NCI-H2107 treated with DMSO at 0.1 percent for 48 hours (cell line): ENCODE measurements around the gene OR5W2.
"Not testable (repeated sequence)": the region's sequence is repeated elsewhere in the genome, so short reads cannot be mapped to it uniquely, and the experiment has no call there.

ENCODE experiments used
- DNase-seq: peaks from one replicate; lab custom pipeline; 2025; ENCODE audit not compliant: unreplicated experiment; lab: John Stamatoyannopoulos, UW

OR5W2 gene

DNA sequence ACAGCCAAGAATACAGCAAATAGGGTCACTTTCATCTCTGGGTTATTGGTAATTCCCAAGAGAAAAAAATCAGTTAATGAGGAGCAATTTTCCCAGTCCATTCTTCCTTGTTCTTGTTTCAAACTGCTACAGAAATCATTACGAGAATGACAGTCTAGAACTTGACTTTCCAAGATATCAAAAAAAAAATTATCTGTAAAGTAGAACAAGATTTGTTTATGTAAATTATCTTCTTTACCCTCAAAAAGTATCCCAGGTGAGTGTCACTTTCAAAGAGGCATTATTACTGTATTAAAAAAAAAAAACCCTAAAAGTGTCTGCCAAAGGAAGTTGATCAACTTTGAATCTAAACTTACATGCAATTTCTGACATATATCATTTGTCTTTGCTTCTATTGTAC is at the start of gene OR5W2:
OR5W2 (minus strand) TSS at position 101 of the 400 bp plus-strand sequence; CDS start at position 101, 0 bp downstream.
- DNase-seq, result no peak

DNA sequence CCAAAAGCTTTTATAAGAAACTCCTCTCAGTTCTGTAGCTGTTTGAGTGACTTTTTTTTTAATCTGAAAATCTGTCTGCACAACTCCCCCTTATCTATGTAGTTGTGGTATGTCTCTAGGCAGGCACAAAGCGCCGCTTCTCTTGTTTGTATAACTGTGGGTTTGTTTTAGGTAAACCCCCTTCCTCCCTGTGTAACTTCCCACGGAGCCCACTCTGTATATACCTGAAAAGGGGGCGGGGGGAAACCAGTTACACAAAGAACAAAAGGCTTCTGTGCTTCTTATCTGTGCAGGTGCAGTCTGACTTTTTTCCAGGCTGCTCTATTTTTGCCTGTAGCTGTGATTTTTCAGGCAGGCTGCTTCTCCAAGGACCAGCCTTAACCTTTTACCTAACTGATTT is 42.1 kb upstream of the OR5W2 start:
- DNase-seq, result no peak

DNA sequence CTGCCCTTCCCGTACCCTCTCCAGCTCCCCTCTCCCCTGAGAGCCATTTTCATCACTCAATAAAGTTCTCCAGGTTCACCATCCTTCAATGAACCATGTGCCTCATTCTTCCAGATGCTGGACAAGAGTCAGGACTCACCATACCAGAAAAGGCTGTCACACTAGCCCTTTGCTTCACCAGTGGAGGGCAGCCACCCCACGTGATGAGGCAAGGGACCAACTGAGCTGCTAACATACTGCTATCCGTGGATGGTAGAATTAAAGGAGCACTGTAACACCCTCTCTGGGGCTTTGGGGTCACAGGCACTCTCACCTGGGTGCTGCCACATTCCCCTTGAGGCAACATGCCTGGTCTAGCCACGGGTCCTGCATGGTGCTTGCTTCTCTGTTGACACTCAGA is 34.9 kb upstream of the OR5W2 start:
- DNase-seq, result no peak

DNA sequence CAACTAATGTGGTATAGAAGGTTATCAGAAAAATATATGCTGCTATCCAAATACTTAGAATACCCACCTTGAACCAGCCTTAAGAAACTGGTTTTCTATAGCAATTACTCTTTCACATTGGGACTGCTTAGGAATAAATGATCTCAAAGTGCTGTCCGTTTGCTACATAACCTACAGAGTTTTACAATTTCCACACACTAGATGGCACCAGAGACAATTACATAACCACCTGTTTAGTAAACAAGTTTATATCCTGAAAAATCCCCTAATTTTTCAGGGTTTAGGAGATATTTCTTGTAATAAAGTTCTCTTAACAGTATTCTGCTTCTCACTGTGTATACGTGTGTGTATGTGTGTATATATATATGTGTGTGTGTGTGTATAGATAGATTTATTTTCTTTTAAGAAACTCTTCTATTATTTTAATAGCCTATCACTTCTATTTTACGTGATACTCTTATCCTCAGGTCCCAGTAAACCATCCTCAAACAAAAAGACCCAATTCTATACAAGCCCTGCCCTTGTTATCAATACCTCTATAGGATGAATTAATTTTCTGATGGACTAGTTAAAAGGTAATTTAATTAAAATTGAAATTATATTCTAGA is 28.5 kb upstream of the OR5W2 start:
- DNase-seq, result peak; percentile 1

- DNase-seq, result no peak
These were observed 21.9 kb upstream of the OR5W2 start, which contains the start of gene OR5I1 for GRCh38 chr11:55936300-55936699. OR5I1 (minus strand) TSS chr11:55936400; CDS start chr11:55936400, 0 bp downstream.

DNA sequence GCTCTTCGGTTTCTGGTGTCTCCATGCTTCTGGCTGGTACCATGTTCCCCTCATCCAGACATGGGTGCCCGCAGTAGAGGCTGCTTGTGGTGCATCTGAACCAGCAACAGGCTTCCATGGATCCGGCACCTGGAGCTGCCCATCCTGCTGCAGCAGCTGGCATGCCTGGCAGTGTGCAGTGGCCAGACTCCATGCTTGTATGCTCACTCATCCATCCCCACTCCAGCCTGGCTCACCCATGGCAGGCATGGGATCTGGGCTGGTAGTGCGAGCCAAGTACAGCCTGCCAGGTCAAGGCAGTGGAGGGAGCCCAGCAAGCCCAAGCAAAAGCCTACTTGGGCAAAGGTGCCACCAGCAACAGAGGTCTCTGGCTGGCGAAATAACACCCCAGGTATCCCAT is 6.2 kb upstream of the OR5W2 start:
- no peak for DNase-seq

DNA sequence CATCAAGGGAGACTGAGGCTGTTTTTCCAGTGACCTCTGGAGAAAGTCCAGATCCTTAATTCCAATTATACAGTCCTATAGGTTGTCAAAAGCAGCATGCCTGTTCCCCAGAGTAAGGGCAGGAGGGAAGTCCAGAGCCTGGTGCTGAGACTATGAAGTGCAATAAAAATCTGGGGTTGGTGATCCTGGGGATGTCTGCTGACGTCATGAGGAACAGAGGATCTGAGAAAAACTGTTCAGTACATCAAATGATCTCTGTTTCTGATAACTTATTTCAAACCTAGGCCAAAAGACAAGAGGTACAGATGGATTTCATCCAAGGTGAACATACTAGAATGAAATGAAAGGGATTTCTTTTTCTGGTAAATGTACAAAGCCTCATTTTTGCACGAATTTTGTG is 12.1 kb downstream of the OR5W2 start:
- no peak for DNase-seq

DNA sequence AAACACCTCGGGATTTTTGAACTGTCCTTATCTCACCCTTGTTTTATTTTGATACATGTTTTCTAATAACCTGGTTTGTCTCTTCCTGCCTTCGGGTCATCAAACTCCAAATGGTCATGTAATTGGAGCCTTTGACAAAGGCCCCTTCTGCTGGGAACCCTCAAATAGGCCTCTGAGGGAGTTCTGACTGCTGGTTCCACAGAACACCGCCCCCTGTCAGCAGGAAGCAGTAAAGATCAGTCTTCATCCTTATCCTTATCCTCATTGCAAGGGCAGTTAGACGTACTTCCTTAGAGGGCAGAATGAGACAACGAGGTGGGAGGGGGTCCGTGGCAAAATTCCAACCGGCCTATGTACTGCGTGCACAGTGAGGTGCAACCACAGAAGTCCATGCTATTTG is 19.2 kb downstream of the OR5W2 start:
- no peak for DNase-seq

DNA sequence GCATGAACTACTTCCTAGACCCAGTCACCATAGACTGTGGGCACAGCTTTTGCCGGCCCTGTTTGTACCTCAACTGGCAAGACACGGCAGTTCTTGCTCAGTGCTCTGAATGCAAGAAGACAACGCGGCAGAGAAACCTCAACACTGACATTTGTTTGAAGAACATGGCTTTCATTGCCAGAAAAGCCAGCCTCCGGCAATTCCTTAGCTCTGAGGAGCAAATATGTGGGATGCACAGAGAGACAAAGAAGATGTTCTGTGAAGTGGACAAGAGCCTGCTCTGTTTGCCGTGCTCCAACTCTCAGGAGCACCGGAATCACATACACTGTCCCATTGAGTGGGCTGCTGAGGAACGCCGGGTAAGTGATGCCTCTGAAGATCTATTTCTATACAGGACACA is 28.9 kb downstream of the OR5W2 start:
- DNase-seq, result not testable (repeated sequence)

- not testable (repeated sequence) for DNase-seq
These were observed 29.4 kb downstream of the OR5W2 start for GRCh38 chr11:55884995-55885394.

DNA sequence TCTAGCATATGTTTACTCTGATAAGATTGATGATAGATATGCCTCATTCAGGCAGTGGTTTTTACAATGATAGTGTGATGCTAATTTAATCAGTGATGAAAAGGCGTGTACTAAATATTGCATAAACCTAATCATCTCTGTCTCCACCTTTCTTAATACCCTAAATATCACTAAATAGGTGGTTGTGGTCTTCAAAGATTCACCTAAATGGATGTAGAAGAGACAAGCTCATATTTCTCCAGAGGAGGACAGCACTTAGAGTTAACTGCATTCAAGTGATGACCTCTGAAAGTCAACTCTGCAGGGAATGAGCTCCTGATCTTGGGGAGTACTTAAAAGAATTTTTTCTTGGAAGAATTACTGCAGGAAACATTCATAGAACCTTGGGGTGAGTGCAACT is 31.4 kb downstream of the OR5W2 start, which contains the start of gene TRIM51:
TRIM51 (plus strand) TSS at position 301 of the 400 bp plus-strand sequence. CDS start 2,132 bp downstream, outside the sequence.
- not testable (repeated sequence) for DNase-seq

DNA sequence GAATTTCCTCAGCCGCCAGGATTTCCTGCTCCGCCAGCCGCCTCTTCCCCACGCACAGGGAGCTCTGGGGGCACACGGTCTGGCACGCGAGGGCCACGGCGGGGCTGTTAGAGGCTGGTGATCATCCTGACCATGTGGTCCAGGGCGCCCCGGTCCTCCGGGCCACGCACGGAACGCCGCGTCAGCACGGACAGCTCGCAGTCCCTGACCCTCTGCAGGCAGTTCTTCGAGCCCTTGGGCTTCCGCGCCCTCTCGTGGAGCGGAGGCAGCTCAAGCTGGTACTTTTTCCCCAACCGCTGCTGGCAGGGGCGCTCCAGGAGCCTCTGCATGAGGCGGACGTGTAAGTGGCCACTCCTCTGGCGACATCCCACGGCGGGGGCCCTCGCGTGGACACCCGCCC is 41.2 kb downstream of the OR5W2 start:
- DNase-seq, result not testable (repeated sequence)

DNA sequence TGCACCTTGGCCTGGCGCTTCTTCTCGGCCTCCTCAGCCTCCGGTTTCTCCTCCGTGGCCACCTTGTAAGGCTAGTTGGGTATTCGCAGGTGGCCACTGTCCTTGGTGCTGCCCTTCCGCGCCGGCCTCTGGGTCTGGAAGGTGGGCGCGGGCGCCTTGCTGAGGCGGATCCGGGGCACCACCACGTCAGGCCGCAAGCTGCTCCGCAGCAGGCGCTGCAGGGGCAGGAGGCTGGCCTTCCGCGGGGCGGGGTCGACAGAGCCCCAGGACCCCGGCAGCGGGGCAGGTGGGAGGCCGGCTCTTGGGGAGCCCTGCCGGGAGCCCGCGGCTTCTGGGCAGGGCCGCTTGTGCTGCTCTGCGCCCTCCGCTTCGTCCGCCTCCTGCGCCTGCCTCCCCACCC is 41.7 kb downstream of the OR5W2 start:
- DNase-seq, result not testable (repeated sequence)

DNA sequence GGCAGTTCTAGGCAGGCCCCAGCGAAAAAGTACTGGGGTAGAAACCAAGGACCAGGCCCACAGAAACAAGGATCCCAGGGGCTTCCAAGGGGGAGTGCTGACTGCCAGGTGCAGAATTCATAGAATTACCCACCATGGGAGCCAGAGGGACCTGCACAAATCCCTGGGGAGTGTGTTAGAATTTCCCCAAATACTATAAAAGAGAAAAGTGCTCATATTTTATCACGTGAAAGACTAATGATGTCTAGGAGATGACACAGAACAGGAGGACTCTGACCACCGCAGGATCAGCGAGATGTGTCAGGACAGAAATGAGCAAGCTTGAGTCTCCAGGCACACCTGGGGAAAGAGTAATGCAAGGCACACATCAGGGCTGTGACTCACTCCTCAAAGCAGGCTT is 47.0 kb downstream of the OR5W2 start:
- not testable (repeated sequence) for DNase-seq
